Keratinocyte (primary cell): ENCODE results near the gene PPRC1. TPM values are rescaled to one million over a fixed set of nuclear protein-coding genes. Genes with fewer than 3 reads are reported as not detected.

ENCODE experiments used
- DNase-seq: peaks from one replicate; pipeline ENCODE4 v3.0.0-alpha.2; 2011; ENCODE audit warnings: low read depth, missing footprints, low spot score
- FAIRE-seq: peaks from 2 replicates; lab custom pipeline; 2011; peaks lifted over from hg19 to GRCh38; lab: Jason Lieb, UNC
- H2AFZ ChIP-seq: 2 replicates; pipeline ENCODE4 v1.6.0; 2012; ENCODE audit warnings: low read length, control low read depth, inconsistent platforms; ENCODE audit not compliant: control insufficient read depth
- H3K27ac ChIP-seq: 2 replicates; pipeline ENCODE4 v1.5.1; 2011; ENCODE audit warnings: low read length; ENCODE audit not compliant: control insufficient read depth, insufficient read depth
- H3K27me3 ChIP-seq: 3 replicates; pipeline ENCODE4 v1.6.0; 2011; ENCODE audit warnings: low read length; ENCODE audit not compliant: control insufficient read depth, insufficient read depth; ENCODE audit errors: extremely low read depth
- H3K36me3 ChIP-seq, 2 experiments: 2 replicates in 1 of 2; 3 replicates in 1 of 2; pipeline ENCODE4 v1.5.1; 2011; ENCODE audit warnings: low read length in 2 of 2, mild to moderate bottlenecking in 1 of 2; ENCODE audit not compliant: control insufficient read depth in 2 of 2, insufficient read depth in 2 of 2; ENCODE audit errors: extremely low read depth in 1 of 2
- H3K4me1 ChIP-seq: 3 replicates; pipeline ENCODE4 v1.5.1; 2011; ENCODE audit warnings: low read length; ENCODE audit not compliant: control insufficient read depth, insufficient read depth; ENCODE audit errors: extremely low read depth
- H3K4me2 ChIP-seq: 3 replicates; pipeline ENCODE4 v1.6.0; 2011; ENCODE audit warnings: low read depth, low read length; ENCODE audit not compliant: control insufficient read depth, insufficient read depth; ENCODE audit errors: extremely low read depth
- H3K4me3 ChIP-seq, 3 experiments: fragments of 200-600 bp in 1 of 3; sonication (generic) in 1 of 3; 2 replicates in 2 of 3; 3 replicates in 1 of 3; pipeline ENCODE4 v1.5.1; 2011 to 2016; ENCODE audit warnings: low read length in 3 of 3, mild to moderate bottlenecking in 3 of 3, control low read depth in 2 of 3, inconsistent platforms in 1 of 3, low read depth in 1 of 3, mixed read lengths in 1 of 3, mixed run types in 1 of 3, moderate library complexity in 1 of 3; ENCODE audit not compliant: control insufficient read depth in 2 of 3, insufficient read depth in 2 of 3; ENCODE audit errors: extremely low read depth in 1 of 3
- H3K79me2 ChIP-seq: 2 replicates; pipeline ENCODE4 v1.6.0; 2012; ENCODE audit warnings: low read length; ENCODE audit not compliant: control insufficient read depth, insufficient read depth
- H3K9ac ChIP-seq: 3 replicates; pipeline ENCODE4 v1.6.0; 2011; ENCODE audit warnings: low read length; ENCODE audit not compliant: control insufficient read depth, insufficient read depth; ENCODE audit errors: extremely low read depth
- H3K9me1 ChIP-seq: 3 replicates; pipeline ENCODE4 v1.6.0; 2011; ENCODE audit warnings: low read length; ENCODE audit not compliant: control insufficient read depth, insufficient read depth; ENCODE audit errors: extremely low read depth
- H3K9me3 ChIP-seq: 2 replicates; pipeline ENCODE4 v1.5.1; 2012; ENCODE audit warnings: low read depth, low read length; ENCODE audit not compliant: control insufficient read depth
- H4K20me1 ChIP-seq: 3 replicates; pipeline ENCODE4 v1.6.0; 2011; ENCODE audit warnings: low read length; ENCODE audit not compliant: control insufficient read depth, insufficient read depth; ENCODE audit errors: extremely low read depth
- EZH2 ChIP-seq: IDR thresholded peaks from one replicate; pipeline ENCODE4 v1.6.1; 2012; ENCODE audit warnings: inconsistent platforms, mild to moderate bottlenecking, low read length, moderate library complexity
- dilution Hi-C: fragments of 300-500 bp; cut with MboI; formaldehyde crosslinking; loops from one replicate; pipeline ENCODE4 v1.7.0; 2020; ENCODE audit warnings: low sequenced_read_pairs; ENCODE audit not compliant: extremely low pct_ligation_motif_present
- polyA plus RNA-seq, 5 experiments: library from polyadenylated mRNA; depleted of rRNA in 3 of 5; stranded (reverse) in 3 of 5; stranded (forward) in 1 of 5; unstranded in 1 of 5; fragments of >200 nt; gene quantifications; 1 replicate in 1 of 5; 2 replicates in 3 of 5; 3 replicates in 1 of 5; pipeline versions ENCODE4 v1.2.1 to v1.2.3, GENCODE V29; 2011 to 2012; ENCODE audit warnings: missing spikeins in 2 of 5, low read depth in 1 of 5, low replicate concordance in 1 of 5
- TF ChIP-seq, protein P1 (sequence below), 3 experiments: IDR thresholded peaks in 1 of 3; conservative IDR thresholded peaks in 1 of 3; optimal IDR thresholded peaks in 1 of 3; 2 replicates in 2 of 3; 3 replicates in 1 of 3; pipeline versions ENCODE3 to v1.5.1; 2011; ENCODE audit warnings: low read length in 3 of 3, mild to moderate bottlenecking in 3 of 3, moderate library complexity in 2 of 3, control low read depth in 1 of 3, inconsistent platforms in 1 of 3; ENCODE audit not compliant: insufficient read depth in 2 of 3; ENCODE audit errors: extremely low read depth in 1 of 3

PPRC1 gene
- polyA plus RNA-seq, 1 donor (not counting 4 experiments of a cell fraction or from before 2014, with no cell fraction given), result 17.9 TPM

DNA sequence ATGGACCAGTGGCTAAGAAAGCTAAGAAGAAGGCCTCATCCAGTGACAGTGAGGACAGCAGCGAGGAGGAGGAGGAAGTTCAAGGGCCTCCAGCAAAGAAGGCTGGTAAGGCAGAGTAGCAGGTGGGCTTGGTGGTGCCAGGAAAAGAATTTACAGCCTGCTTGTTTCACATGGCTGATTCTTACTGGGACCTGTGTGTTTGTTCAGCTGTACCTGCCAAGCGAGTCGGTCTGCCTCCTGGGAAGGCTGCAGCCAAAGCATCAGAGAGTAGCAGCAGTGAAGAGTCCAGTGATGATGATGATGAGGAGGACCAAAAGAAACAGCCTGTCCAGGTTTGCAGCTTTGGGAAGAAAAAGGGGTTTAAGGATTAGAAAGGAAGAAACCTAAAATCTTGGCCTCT lies 24.4 kb downstream of the PPRC1 start:
- no peak for TF ChIP-seq EZH2
- TF ChIP-seq, protein P1, sequence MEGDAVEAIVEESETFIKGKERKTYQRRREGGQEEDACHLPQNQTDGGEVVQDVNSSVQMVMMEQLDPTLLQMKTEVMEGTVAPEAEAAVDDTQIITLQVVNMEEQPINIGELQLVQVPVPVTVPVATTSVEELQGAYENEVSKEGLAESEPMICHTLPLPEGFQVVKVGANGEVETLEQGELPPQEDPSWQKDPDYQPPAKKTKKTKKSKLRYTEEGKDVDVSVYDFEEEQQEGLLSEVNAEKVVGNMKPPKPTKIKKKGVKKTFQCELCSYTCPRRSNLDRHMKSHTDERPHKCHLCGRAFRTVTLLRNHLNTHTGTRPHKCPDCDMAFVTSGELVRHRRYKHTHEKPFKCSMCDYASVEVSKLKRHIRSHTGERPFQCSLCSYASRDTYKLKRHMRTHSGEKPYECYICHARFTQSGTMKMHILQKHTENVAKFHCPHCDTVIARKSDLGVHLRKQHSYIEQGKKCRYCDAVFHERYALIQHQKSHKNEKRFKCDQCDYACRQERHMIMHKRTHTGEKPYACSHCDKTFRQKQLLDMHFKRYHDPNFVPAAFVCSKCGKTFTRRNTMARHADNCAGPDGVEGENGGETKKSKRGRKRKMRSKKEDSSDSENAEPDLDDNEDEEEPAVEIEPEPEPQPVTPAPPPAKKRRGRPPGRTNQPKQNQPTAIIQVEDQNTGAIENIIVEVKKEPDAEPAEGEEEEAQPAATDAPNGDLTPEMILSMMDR (optimal IDR thresholded peaks at IDR 0.05 in 1 of 3, IDR thresholded peaks at IDR 0.05 in 1 of 3, conservative IDR thresholded peaks at IDR 0.05 in 1 of 3; ENCODE audit: extremely low read depth in 1 of 3, insufficient read depth in 2 of 3, low read length in 3 of 3), result no peak
- Histone ChIP-seq H3K4me2 (no peak overlapping the region), H3K4me1 (peaks cover 3% of the 10 kb centered on the region), H3K27ac (no peak overlapping the region), H3K36me3 (peaks cover 42 to 55% of the 10 kb centered on the region in 2 experiments), H4K20me1 (peaks cover 8% of the 10 kb centered on the region), H3K27me3 (no peaks in the 10 kb centered on the region), H2AFZ (no peak overlapping the region), H3K4me3 (no peak overlapping the region), H3K9me1 (no peaks in the 10 kb centered on the region), H3K9ac (no peak overlapping the region), H3K9me3 (no peaks in the 10 kb centered on the region), H3K79me2 (peaks cover 56% of the 10 kb centered on the region)
- DNase-seq (no peak), FAIRE-seq (no peak)
- dilution Hi-C loops, result no loop called here

DNA sequence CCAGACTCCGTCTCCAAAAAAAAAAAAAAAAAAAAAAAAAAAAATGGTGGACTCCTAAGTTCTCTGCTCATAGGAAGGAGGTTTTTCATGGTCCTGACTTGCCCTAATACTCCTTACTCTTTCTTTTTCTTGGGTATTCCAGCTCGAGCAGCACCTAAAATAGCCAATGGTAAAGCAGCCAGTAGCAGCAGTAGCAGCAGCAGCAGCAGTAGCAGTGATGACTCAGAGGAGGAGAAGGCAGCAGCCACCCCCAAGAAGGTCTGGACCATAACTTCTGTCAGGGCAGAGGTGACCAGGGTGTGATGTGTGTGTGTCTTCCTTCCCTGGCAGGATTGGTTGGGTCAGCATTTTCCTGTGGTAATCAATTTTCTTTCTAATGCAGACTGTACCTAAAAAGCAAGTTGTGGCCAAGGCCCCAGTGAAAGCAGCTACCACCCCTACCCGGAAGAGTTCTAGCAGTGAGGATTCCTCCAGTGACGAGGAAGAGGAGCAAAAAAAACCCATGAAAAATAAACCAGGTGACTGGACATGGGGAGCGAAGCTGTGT lies 26.3 kb downstream of the PPRC1 start:
- H3K4me1 ChIP-seq, result no peaks in the 10 kb centered on the region
- no peaks in the 10 kb centered on the region for H3K9me1 ChIP-seq
- peaks cover 45 to 56% of the 10 kb centered on the region in 2 experiments for H3K36me3 ChIP-seq
- H3K4me2 ChIP-seq, result no peak overlapping the region
- H3K27me3 ChIP-seq, result no peaks in the 10 kb centered on the region
- dilution Hi-C loops, result no loop called here
- H3K9me3 ChIP-seq, result no peaks in the 10 kb centered on the region
- FAIRE-seq (no peak), DNase-seq (no peak)
- no peak overlapping the region for H3K4me3 ChIP-seq
- no peak overlapping the region for H2AFZ ChIP-seq
- H3K9ac ChIP-seq, result no peak overlapping the region
- H3K79me2 ChIP-seq, result peaks cover 37% of the 10 kb centered on the region
- no peak overlapping the region for H3K27ac ChIP-seq
- TF ChIP-seq EZH2, result no peak
- TF ChIP-seq, protein P1 (optimal IDR thresholded peaks at IDR 0.05 in 1 of 3, IDR thresholded peaks at IDR 0.05 in 1 of 3, conservative IDR thresholded peaks at IDR 0.05 in 1 of 3; ENCODE audit: extremely low read depth in 1 of 3, insufficient read depth in 2 of 3, low read length in 3 of 3), result no peak
- H4K20me1 ChIP-seq, result peaks cover 8% of the 10 kb centered on the region
